ENCODE measurements around the gene EIF2AK2.

DNA sequence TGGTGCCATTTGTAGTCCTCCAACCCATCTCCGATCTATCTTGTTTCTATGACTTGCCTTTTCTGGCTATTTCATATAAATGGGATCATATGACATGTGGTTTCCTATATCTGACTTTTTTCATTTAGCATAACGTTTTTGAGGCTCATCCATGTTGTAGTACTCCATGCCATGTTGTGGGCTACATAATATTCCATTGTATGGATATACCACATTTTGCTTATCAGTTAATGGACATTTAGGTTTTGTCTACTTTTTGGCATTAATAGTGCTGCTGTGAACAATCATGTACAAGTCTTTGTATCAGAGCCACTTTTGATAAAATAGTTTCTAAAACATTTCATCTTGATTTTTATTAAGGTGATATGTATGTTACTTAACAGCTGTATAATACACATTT is 46.9 kb upstream of the EIF2AK2 start:
- TF ChIP-seq, protein P1, sequence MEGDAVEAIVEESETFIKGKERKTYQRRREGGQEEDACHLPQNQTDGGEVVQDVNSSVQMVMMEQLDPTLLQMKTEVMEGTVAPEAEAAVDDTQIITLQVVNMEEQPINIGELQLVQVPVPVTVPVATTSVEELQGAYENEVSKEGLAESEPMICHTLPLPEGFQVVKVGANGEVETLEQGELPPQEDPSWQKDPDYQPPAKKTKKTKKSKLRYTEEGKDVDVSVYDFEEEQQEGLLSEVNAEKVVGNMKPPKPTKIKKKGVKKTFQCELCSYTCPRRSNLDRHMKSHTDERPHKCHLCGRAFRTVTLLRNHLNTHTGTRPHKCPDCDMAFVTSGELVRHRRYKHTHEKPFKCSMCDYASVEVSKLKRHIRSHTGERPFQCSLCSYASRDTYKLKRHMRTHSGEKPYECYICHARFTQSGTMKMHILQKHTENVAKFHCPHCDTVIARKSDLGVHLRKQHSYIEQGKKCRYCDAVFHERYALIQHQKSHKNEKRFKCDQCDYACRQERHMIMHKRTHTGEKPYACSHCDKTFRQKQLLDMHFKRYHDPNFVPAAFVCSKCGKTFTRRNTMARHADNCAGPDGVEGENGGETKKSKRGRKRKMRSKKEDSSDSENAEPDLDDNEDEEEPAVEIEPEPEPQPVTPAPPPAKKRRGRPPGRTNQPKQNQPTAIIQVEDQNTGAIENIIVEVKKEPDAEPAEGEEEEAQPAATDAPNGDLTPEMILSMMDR (IDR thresholded peaks at IDR 0.05) = no peak
- no peak for TF ChIP-seq POLR2A (IDR thresholded peaks at IDR 0.05)

All from adrenal gland (tissue), 5 donors.